ENCODE measurements around the gene POLR1H. TPM values are rescaled to one million over a fixed set of nuclear protein-coding genes. Genes with fewer than 3 reads are reported as not detected.

The POLR1H gene
- total RNA-seq, 1 experiment from 2014 or later, result 50.3 TPM

DNA sequence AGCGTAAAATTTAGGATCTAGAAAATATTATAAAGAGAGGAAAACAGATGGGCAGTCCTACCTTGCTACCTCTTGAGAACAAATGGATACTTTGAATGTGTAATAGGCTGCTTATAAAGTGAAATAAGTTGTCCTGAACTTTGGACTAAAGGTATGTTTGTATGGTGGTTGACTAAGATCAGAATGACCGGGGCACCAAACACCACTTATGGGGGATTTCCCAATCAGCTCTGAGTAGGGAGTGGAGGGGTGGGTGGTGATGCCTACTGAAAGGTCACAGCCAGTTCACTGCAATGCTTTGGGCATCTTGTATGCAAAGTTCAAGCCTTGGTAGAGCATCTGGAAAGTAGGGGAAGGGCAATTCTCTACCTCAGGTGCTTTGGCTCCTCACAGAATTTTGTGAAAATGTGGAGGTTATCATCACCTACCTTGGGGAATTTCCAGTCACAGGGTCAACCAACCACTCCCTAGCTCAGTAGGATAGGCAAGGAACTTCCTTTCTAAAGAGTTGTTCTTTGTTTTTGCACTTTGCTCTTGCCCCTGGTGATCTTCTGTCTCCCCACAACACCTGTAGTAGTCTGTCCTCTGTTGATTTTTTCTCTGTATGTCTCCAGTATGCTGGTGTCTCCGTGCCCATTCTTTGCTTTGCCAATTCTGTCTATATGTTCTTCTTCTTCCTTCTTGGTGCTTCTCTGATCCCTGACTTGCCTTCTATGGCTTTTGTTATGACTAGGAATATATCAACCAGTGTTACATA, 52.1 kb downstream of the POLR1H start, which contains the start of gene TRIM31:
Gene TRIM31 (minus strand): TSS at position 88 of the 757 bp plus-strand sequence. CDS start 285 bp downstream, outside the sequence.
- in situ Hi-C loops (cut with HindIII; ENCODE audit: low sequenced_read_pairs), result no loop called here

GRCh38 chr6:30113841-30114240, 52.8 kb downstream of the POLR1H start:
- in situ Hi-C loops (cut with HindIII; ENCODE audit: low sequenced_read_pairs), result no loop called here

More for the DNA sequence above, 52.1 kb downstream of the POLR1H start, which contains the start of gene TRIM31:
- no peak for DNase-seq (ENCODE audit: low spot score)

More at GRCh38 chr6:30113841-30114240, 52.8 kb downstream of the POLR1H start:
- no peak for DNase-seq (ENCODE audit: low spot score)

Other genes with a start within 250 kb of the POLR1H start
- not detected in 2 replicates for gene HLA-G, start 233.4 kb upstream of the POLR1H start, total RNA-seq (2014; rRNA removed; shearing (Covaris generic))
- 59.4 and 61.4 TPM in 2 replicates for gene HLA-A, start 118.7 kb upstream of the POLR1H start, total RNA-seq (2014; rRNA removed; shearing (Covaris generic))
- gene PPP1R11, start 5.9 kb downstream of the POLR1H start, total RNA-seq (2014; rRNA removed; shearing (Covaris generic)), result 18.6 and 29.3 TPM in 2 replicates
- not detected in 2 replicates for gene RNF39, start 14.5 kb downstream of the POLR1H start, total RNA-seq (2014; rRNA removed; shearing (Covaris generic))
- not detected in 2 replicates for gene TRIM31, start 51.8 kb downstream of the POLR1H start, total RNA-seq (2014; rRNA removed; shearing (Covaris generic))
- not detected in 2 replicates for gene TRIM40, start 74.9 kb downstream of the POLR1H start, total RNA-seq (2014; rRNA removed; shearing (Covaris generic))
- not detected in 2 replicates for gene TRIM10, start 99.9 kb downstream of the POLR1H start, total RNA-seq (2014; rRNA removed; shearing (Covaris generic))
- gene TRIM15, start 102.3 kb downstream of the POLR1H start, total RNA-seq (2014; rRNA removed; shearing (Covaris generic)), result not detected in 2 replicates
- 41.7 and 61.2 TPM in 2 replicates for gene TRIM26, start 152.1 kb downstream of the POLR1H start, total RNA-seq (2014; rRNA removed; shearing (Covaris generic))

Data from G401 (cell line).